ENCODE measurements around the gene ANKLE1.

Gene ANKLE1

GRCh38 chr19:17305517-17306284 lies 24.0 kb downstream of the ANKLE1 start, which contains the start of gene MRPL34:
TSS of gene MRPL34 (plus strand) at chr19:17305872. CDS start at chr19:17305893, 21 bp downstream.
- DNase-seq (ENCODE audit: low read depth) = peak; percentile 96
- peak within 1 kb of the TSS; percentile 77 for H3K4me3 ChIP-seq (ENCODE audit: control insufficient read depth, low read depth, low read length)
- TF ChIP-seq CTCF (IDR thresholded peaks at IDR 0.05; ENCODE audit: control insufficient read depth, insufficient read depth, low read depth, low read length, missing control alignments) = peak; percentile 78

DNA sequence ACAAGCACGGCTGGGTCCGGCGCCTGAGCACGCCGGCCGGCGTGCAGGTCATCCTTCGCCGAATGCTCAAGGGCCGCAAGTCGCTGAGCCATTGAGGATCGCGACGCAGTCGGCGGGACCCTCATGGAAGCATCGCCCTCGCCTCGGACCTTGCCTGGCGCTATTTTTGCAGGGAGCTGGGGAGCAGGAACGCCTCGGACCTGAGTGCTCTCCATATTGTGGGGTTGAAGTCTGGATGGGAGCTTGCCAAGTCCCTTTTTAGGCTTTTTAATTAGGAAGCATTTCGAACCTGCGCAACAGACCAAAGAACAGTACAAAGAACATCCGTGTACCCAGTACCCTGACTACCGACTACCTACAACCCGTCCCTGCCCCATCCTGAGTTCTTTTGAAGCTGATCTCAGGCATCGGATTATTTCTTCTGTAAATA lies 24.6 kb downstream of the ANKLE1 start:
- no peak for TF ChIP-seq CTCF (IDR thresholded peaks at IDR 0.05; ENCODE audit: control insufficient read depth, insufficient read depth, low read depth, low read length, missing control alignments)
- H3K4me3 ChIP-seq (ENCODE audit: control insufficient read depth, low read depth, low read length) = peak overlapping the region; percentile 77
- no peak for DNase-seq (ENCODE audit: low read depth)

DNA sequence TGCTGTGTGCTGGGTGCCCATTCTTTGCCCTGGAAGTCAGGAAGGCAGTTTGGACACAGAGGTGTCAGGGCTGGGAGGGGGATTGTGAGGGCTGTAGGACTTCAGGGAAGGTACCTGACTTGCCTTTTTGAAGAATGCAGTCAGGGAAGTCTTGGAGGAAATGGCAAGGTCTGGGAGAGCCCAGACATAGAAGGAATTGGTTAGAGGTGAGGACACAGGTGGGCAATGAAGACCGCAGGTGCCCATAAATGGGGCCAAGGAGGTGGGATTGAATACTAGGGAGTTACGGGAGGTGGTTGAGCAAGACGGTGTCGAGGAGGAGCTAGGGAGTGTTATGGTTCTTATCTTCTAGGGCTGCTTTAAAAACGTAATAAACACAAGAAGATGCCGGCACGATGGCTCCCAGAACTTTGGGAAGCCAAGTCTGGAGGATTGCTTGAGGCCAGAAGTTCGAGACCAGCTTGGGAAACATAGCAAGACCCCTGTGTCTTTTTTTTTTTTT lies 26.2 kb downstream of the ANKLE1 start:
- DNase-seq (ENCODE audit: low read depth) = no peak
- H3K4me3 ChIP-seq (ENCODE audit: control insufficient read depth, low read depth, low read length) = no peak overlapping the region
- TF ChIP-seq CTCF (IDR thresholded peaks at IDR 0.05; ENCODE audit: control insufficient read depth, insufficient read depth, low read depth, low read length, missing control alignments) = no peak

DNA sequence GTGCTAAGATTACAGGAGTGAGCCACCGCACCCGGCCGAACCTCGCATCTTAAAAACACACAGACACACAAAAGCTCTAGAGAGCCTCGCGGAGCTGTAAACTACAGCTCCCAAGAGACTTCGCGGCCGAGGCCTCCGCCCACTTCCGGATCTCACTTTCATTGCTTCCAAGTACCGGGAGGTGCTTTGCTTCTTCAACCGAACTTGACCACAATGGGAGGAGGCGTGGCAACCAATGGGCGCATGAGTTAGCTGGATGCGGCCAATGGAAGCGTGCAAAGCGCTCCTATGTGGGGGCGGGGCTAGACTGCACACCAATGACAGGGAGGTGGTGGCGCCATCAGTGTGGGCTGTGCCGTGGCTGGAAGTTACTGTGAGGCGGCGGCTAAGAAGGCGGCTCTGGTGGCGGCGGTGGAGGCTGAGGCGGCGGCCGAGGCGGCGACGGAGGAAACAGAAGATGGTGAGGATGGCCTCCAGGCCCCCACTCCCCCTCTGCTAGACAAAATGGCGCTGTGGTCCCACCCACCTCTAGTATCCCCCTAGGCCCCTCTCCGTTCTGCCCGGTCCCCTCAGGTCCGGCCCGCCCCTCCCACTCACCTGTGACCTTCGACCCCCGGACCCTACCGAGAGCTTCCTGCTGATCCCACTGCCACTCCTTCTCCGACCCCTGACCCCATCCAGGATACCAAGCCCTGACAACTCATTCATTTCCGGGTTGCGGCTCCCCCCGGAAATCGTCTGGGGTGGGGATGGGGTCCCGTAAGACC lies 27.7 kb downstream of the ANKLE1 start, which contains the start of gene DDA1:
DDA1 (plus strand) TSS at position 366 of the 767 bp plus-strand sequence; CDS start at position 458, 92 bp downstream.
- peak; percentile 99 for DNase-seq (ENCODE audit: low read depth)
- TF ChIP-seq CTCF (IDR thresholded peaks at IDR 0.05; ENCODE audit: control insufficient read depth, insufficient read depth, low read depth, low read length, missing control alignments) = no peak

GRCh38 chr19:17309965-17310461 lies 28.3 kb downstream of the ANKLE1 start:
- TF ChIP-seq CTCF (IDR thresholded peaks at IDR 0.05; ENCODE audit: control insufficient read depth, insufficient read depth, low read depth, low read length, missing control alignments) = no peak
- peak overlapping the region; percentile 100 for H3K4me3 ChIP-seq (ENCODE audit: control insufficient read depth, low read depth, low read length)
- no peak for DNase-seq (ENCODE audit: low read depth)

More for the DNA sequence above, 27.7 kb downstream of the ANKLE1 start, which contains the start of gene DDA1:
- peak within 1 kb of the TSS; percentile 100 for H3K4me3 ChIP-seq (ENCODE audit: control insufficient read depth, low read depth, low read length)

DNA sequence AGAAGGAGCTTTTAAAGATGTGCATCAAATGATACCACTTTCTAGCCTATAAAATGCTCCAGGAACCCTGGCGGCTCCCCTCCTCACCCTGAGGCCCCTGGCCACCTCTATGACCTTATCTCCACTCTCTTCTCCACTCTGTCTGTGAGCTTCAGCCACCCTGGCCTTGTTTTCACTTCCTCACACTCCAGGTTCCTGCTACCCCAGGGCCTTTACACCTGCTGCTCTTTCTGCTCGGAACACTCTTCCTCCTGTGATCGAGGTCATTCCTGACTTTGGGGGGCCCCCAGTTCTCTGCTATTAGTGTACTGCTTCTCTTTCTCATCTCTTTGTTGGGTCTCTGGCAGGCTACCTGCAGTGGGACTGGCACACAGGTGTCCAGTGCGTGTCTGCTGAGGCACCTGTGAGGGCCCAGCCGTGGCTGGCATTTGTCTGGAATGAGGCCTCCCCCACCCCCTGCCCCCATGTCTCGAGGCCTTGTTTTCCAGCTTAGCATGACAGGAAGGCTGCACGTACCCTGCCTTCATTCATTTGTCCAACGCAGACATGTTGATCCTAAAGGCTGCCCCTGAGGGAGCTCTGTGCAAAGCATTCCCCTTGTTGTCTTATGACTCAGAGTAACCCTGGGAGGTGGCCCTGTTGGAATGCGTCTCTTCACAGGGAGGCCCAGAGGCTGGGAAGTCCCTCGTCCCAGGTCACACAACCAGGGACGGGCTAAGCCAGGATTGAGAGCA lies 29.9 kb downstream of the ANKLE1 start:
- TF ChIP-seq CTCF (IDR thresholded peaks at IDR 0.05; ENCODE audit: control insufficient read depth, insufficient read depth, low read depth, low read length, missing control alignments) = no peak
- DNase-seq (ENCODE audit: low read depth) = no peak
- H3K4me3 ChIP-seq (ENCODE audit: control insufficient read depth, low read depth, low read length) = peak overlapping the region; percentile 19
